ENCODE data around the gene ATF6. TPM values are rescaled to one million over a fixed set of nuclear protein-coding genes. Genes with fewer than 3 reads are reported as not detected.

ATF6 gene
- total RNA-seq, 1 experiment from 2014 or later = 20.9 TPM

- no peak overlapping the region for H2AFZ ChIP-seq (ENCODE audit: low read depth, low read length, poor library complexity, severe bottlenecking)
- ChIA-PET CTCF (no interaction called here), RAD21 (ENCODE audit: low non-redundant PET in 1 of 2, low total read pairs in 2 of 2, uncharacterized antibody in 2 of 2, unreplicated experiment in 2 of 2) (no interaction called here), POLR2A (no interaction called here)
- ATAC-seq (no peak), DNase-seq (ENCODE audit: low read depth, low spot score) (no peak)
- peaks cover 0 to 8% of the 10 kb centered on the region in 2 experiments; a peak in 2 of 4 replicates for H3K9me3 ChIP-seq (ENCODE audit: control insufficient read depth in 1 of 2, insufficient read depth in 1 of 2, low read depth in 1 of 2, low read length in 2 of 2)
- H3K36me3 ChIP-seq (ENCODE audit: control insufficient read depth in 1 of 2, insufficient read depth in 2 of 2, low read length in 2 of 2) = no peaks in the 10 kb centered on the region
- H3K9ac ChIP-seq (ENCODE audit: low read length) = no peak overlapping the region
- H3K4me1 ChIP-seq (ENCODE audit: control insufficient read depth in 1 of 2, insufficient read depth in 2 of 2, low read length in 2 of 2) = no peaks in the 10 kb centered on the region
- no peak overlapping the region for H3K4me3 ChIP-seq (replicated peaks in 1 of 2; ENCODE audit: low read depth in 1 of 2, low read length in 2 of 2)
- no peaks in the 10 kb centered on the region for H3K9me2 ChIP-seq (ENCODE audit: insufficient read depth)
- no peaks in the 10 kb centered on the region for H4K20me1 ChIP-seq (ENCODE audit: insufficient read depth)
- TF ChIP-seq RAD21 (IDR thresholded peaks at IDR 0.05; ENCODE audit: low read depth) (no peak), REST (IDR thresholded peaks at IDR 0.05; ENCODE audit: low read depth) (no peak), TCF7L2 (IDR thresholded peaks at IDR 0.05; ENCODE audit: borderline replicate concordance, extremely low read depth, insufficient read depth, insufficient read length) (no peak), ZFX (IDR thresholded peaks at IDR 0.05) (no peak), JUND (IDR thresholded peaks at IDR 0.05) (no peak), ZBTB33 (IDR thresholded peaks at IDR 0.05; ENCODE audit: extremely low read depth, insufficient replicate concordance, low read length) (no peak)
- no peak overlapping the region for H3K4me2 ChIP-seq (ENCODE audit: low read length)
- H3K27ac ChIP-seq (ENCODE audit: low read depth, low read length) = no peak overlapping the region
- intact Hi-C loops (cut with micrococcal nuclease) = no loop called here
- BruUV-seq (replicated peaks) = no TSS peak
- H3K27me3 ChIP-seq (ENCODE audit: insufficient read depth, low read length) = no peaks in the 10 kb centered on the region
- H3K79me2 ChIP-seq (ENCODE audit: insufficient read depth, low read length) = no peaks in the 10 kb centered on the region
Measured at GRCh38 chr1:161985301-161985822, 219.2 kb downstream of the ATF6 start.

Data from HCT116 (cell line).